Measurements from ENCODE around the gene FSCN2.

Gene FSCN2

GRCh38 chr17:81513753-81514488, 14.3 kb upstream of the FSCN2 start:
- peak; percentile 36 for DNase-seq

- DNase-seq, result no peak
Observed at GRCh38 chr17:81514489-81514738, 13.8 kb upstream of the FSCN2 start.

- DNase-seq, result peak; percentile 77
Observed at GRCh38 chr17:81514739-81515529, 13.2 kb upstream of the FSCN2 start.

GRCh38 chr17:81515530-81516041, 12.6 kb upstream of the FSCN2 start:
- DNase-seq, result no peak

- no peak for DNase-seq
Observed at GRCh38 chr17:81516439-81516838, 11.7 kb upstream of the FSCN2 start.

GRCh38 chr17:81517009-81517338, 11.2 kb upstream of the FSCN2 start:
- no peak for DNase-seq

GRCh38 chr17:81517339-81518112, 10.7 kb upstream of the FSCN2 start:
- no peak for DNase-seq

GRCh38 chr17:81518113-81518784, 9.9 kb upstream of the FSCN2 start:
- no peak for DNase-seq

- DNase-seq, result no peak
Observed at GRCh38 chr17:81518785-81519283, 9.3 kb upstream of the FSCN2 start.

- peak; percentile 81 for DNase-seq
Observed at GRCh38 chr17:81519284-81520020, 8.7 kb upstream of the FSCN2 start.

- no peak for DNase-seq
Observed at GRCh38 chr17:81520021-81520901, 7.9 kb upstream of the FSCN2 start.

GRCh38 chr17:81522491-81523401, 5.4 kb upstream of the FSCN2 start:
- no peak for DNase-seq

GRCh38 chr17:81523402-81524038, 4.7 kb upstream of the FSCN2 start:
- DNase-seq, result no peak

- DNase-seq, result no peak
Observed at GRCh38 chr17:81524039-81524864, 3.9 kb upstream of the FSCN2 start.

- DNase-seq, result no peak
Observed at GRCh38 chr17:81524865-81525159, 3.4 kb upstream of the FSCN2 start.

GRCh38 chr17:81526662-81527571, 1.3 kb upstream of the FSCN2 start:
- no peak for DNase-seq

GRCh38 chr17:81528384-81528650, 140 bp downstream of the FSCN2 start:
- DNase-seq, result no peak

All from CD4-positive, alpha-beta T cell treated with Interleukin-17A for 1 hour (primary cell).